Limb (tissue), 2 donors: Measurements from ENCODE around the gene GDAP1L1.
"Not testable (repeated sequence)": the region's sequence is repeated elsewhere in the genome, so short reads cannot be mapped to it uniquely, and the experiment has no call there.

Experiments used
- DNase-seq, 2 donors: peaks; one replicate each; pipeline ENCODE4 v3.0.0-alpha.2; 2016; ENCODE audit errors: extremely low spot score in 2 of 2

Gene GDAP1L1

GRCh38 chr20:44254073-44254472 is 7.0 kb downstream of the GDAP1L1 start:
- DNase-seq, result no peak

- DNase-seq, result no peak
Observed at GRCh38 chr20:44255942-44256341, 8.8 kb downstream of the GDAP1L1 start.

GRCh38 chr20:44256961-44257360 is 9.9 kb downstream of the GDAP1L1 start:
- DNase-seq, result no peak

- DNase-seq, result no peak
Observed at GRCh38 chr20:44258226-44258890, 11.2 kb downstream of the GDAP1L1 start.

- no peak for DNase-seq
Observed at GRCh38 chr20:44264287-44264686, 17.2 kb downstream of the GDAP1L1 start.

GRCh38 chr20:44268802-44269201 is 21.7 kb downstream of the GDAP1L1 start:
- no peak for DNase-seq

- DNase-seq, result no peak
Observed at GRCh38 chr20:44271915-44272663, 25.0 kb downstream of the GDAP1L1 start.

GRCh38 chr20:44273231-44274215 is 26.4 kb downstream of the GDAP1L1 start:
- no peak for DNase-seq

- no peak for DNase-seq
Observed at GRCh38 chr20:44274303-44275017, 27.4 kb downstream of the GDAP1L1 start.

GRCh38 chr20:44279228-44279627 is 32.1 kb downstream of the GDAP1L1 start:
- no peak for DNase-seq

GRCh38 chr20:44280387-44280786 is 33.3 kb downstream of the GDAP1L1 start:
- no peak for DNase-seq

GRCh38 chr20:44282192-44282591 is 35.1 kb downstream of the GDAP1L1 start:
- DNase-seq, result no peak

GRCh38 chr20:44284032-44284431 is 36.9 kb downstream of the GDAP1L1 start:
- DNase-seq, result no peak

GRCh38 chr20:44287272-44288097 is 40.4 kb downstream of the GDAP1L1 start:
- no peak for DNase-seq

GRCh38 chr20:44288252-44288651 is 41.1 kb downstream of the GDAP1L1 start:
- no peak for DNase-seq

- no peak for DNase-seq
Observed at GRCh38 chr20:44291754-44292153, 44.6 kb downstream of the GDAP1L1 start.

- no peak for DNase-seq
Observed at GRCh38 chr20:44296011-44296410, 48.9 kb downstream of the GDAP1L1 start.

- DNase-seq, result no peak
Observed at GRCh38 chr20:44297721-44298120, 50.6 kb downstream of the GDAP1L1 start.

- not testable (repeated sequence) for DNase-seq
Observed at GRCh38 chr20:44299011-44299535, 52.0 kb downstream of the GDAP1L1 start.

- DNase-seq, result no peak
Observed at GRCh38 chr20:44301285-44301684, 54.2 kb downstream of the GDAP1L1 start.
